ENCODE measurements around the gene MAGI2. TPM values are rescaled to one million over a fixed set of nuclear protein-coding genes. Genes with fewer than 3 reads are reported as not detected.
"Not testable (repeated sequence)": the region's sequence is repeated elsewhere in the genome, so short reads cannot be mapped to it uniquely, and the experiment has no call there.

MAGI2 gene
- total RNA-seq, 4 donors from 2014 or later = 0.90 to 2.4 (median 0.99) TPM

DNA sequence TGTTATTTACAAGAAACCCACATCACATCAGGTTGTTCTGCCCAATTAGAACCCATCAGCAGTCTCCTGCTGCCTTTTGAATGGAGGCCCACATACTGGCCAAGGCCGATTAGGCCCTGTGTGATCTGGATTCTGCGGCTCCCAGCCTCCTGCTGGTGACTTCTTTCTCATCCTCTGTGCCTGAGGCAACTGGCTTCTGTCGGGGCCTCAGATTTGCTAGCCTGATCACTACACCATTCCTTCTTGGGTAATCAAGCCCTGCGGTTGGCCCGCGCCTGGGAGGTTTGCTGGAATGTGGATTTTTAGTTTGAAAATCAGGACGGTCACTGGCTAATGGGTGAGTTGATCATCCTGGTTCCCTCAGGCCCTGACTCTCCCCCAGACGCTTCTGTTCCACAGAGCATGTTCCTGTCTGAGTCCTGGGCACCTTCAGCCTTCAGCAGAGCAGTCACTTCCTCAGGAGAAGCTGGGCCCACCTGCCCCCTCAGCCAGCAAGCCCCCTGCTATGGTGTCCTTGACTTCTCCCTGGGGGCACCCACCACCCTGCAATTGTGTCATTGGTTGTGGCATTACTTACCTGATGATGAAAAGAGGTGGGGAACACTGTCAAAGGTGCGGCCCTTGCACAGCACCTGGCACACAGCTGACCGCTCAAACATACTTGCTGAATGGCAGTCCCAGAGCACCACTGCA is 1447.3 kb downstream of the MAGI2 start:
- H3K4me3 ChIP-seq = no peak overlapping the region
- H3K36me3 ChIP-seq = no peaks in the 10 kb centered on the region
- no peaks in the 10 kb centered on the region for H3K4me1 ChIP-seq
- no peak overlapping the region for H3K27ac ChIP-seq
- in situ Hi-C loops (cut with MboI; ENCODE audit: low sequenced_read_pairs in 4 of 4) (no loop called here), intact Hi-C loops (cut with DNase I; ENCODE audit: low total_unique reads) (no loop called here)
- H3K27me3 ChIP-seq = no peaks in the 10 kb centered on the region
- ATAC-seq (no peak), DNase-seq (no peak)
- no peaks in the 10 kb centered on the region for H3K9me3 ChIP-seq
- TF ChIP-seq POLR2A (IDR thresholded peaks at IDR 0.05) = no peak
- TF ChIP-seq, protein P1, sequence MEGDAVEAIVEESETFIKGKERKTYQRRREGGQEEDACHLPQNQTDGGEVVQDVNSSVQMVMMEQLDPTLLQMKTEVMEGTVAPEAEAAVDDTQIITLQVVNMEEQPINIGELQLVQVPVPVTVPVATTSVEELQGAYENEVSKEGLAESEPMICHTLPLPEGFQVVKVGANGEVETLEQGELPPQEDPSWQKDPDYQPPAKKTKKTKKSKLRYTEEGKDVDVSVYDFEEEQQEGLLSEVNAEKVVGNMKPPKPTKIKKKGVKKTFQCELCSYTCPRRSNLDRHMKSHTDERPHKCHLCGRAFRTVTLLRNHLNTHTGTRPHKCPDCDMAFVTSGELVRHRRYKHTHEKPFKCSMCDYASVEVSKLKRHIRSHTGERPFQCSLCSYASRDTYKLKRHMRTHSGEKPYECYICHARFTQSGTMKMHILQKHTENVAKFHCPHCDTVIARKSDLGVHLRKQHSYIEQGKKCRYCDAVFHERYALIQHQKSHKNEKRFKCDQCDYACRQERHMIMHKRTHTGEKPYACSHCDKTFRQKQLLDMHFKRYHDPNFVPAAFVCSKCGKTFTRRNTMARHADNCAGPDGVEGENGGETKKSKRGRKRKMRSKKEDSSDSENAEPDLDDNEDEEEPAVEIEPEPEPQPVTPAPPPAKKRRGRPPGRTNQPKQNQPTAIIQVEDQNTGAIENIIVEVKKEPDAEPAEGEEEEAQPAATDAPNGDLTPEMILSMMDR (IDR thresholded peaks at IDR 0.05 in 4 of 5, conservative IDR thresholded peaks at IDR 0.05 in 1 of 5) = no peak

DNA sequence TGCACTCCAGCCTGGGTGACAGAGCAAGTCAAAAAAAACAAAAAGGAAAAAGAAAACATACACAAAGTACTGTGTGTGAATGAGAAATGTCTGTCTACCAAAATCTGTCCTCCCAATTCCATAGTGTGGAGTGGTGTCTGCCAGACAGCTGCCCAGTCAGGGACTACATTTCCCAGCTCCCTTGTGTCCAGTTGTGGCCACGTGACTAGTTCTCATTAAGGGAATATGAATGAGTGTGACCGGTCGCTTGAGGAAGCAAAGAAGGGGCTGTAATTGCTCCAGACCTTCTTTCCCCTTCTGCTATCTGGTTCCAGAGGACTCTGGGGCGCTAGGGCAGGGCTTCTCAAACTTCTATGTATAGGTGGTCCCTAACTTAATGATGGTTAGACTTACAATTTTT is 1450.8 kb downstream of the MAGI2 start:
- ATAC-seq (no peak), DNase-seq (no peak)
- Histone ChIP-seq H3K4me3 (no peak overlapping the region), H3K27me3 (no peaks in the 10 kb centered on the region), H3K9me3 (no peaks in the 10 kb centered on the region), H3K36me3 (no peaks in the 10 kb centered on the region), H3K4me1 (no peaks in the 10 kb centered on the region), H3K27ac (no peak overlapping the region)
- TF ChIP-seq, protein P1 (IDR thresholded peaks at IDR 0.05 in 4 of 5, conservative IDR thresholded peaks at IDR 0.05 in 1 of 5) = no peak
- no peak for TF ChIP-seq POLR2A (IDR thresholded peaks at IDR 0.05)
- intact Hi-C loops (cut with DNase I; ENCODE audit: low total_unique reads) (no loop called here), in situ Hi-C loops (cut with MboI; ENCODE audit: low sequenced_read_pairs in 4 of 4) (no loop called here)

DNA sequence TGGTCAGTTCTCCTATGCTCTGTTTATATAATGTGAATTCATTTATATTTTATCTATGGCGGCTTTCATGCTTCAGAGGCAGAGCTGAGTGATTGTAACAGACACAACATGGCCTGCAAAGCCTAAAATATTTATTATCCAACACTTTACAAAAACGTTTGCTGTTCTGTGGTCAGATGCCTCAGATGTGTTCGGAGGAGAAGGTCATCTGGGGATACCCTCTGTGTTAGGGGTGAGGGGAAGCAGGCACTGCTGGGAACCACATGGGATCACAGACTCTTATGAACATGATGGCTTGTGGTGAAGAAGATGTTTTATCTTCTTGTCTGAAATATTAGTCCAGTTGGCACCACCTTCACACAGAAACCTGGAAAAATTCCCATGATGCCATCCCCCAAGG is 1451.4 kb downstream of the MAGI2 start:
- H3K4me1 ChIP-seq = no peaks in the 10 kb centered on the region
- TF ChIP-seq POLR2A (IDR thresholded peaks at IDR 0.05) = no peak
- TF ChIP-seq, protein P1 (IDR thresholded peaks at IDR 0.05 in 4 of 5, conservative IDR thresholded peaks at IDR 0.05 in 1 of 5) = no peak
- ATAC-seq = no peak
- H3K9me3 ChIP-seq = no peaks in the 10 kb centered on the region
- no peaks in the 10 kb centered on the region for H3K36me3 ChIP-seq
- no peaks in the 10 kb centered on the region for H3K27me3 ChIP-seq
- intact Hi-C loops (cut with DNase I; ENCODE audit: low total_unique reads) (no loop called here), in situ Hi-C loops (cut with MboI; ENCODE audit: low sequenced_read_pairs in 4 of 4) (no loop called here)
- no peak overlapping the region for H3K4me3 ChIP-seq
- DNase-seq = no peak
- H3K27ac ChIP-seq = no peak overlapping the region

DNA sequence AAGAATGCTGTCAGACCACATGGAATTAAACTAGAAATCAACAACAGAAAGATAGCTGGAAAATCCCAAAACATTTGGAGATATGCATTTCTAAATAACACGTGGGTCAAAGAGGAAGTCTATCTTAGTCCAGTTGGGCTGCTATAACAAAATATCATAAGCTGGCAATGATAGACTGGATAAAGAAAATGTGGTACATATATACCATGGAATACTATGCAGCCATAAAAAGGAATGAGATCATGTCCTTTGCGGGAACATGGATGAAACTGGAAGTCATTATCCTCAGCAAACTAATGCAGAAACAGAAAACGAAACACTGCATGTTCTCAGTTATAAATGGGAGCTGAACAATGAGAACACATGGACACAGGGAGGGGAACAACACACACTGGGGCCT is 1454.3 kb downstream of the MAGI2 start:
- H3K4me3 ChIP-seq; H3K4me1 ChIP-seq; H3K27ac ChIP-seq; H3K36me3 ChIP-seq; in situ Hi-C loops (cut with MboI; ENCODE audit: low sequenced_read_pairs in 4 of 4); ATAC-seq; H3K9me3 ChIP-seq; H3K27me3 ChIP-seq; DNase-seq; intact Hi-C loops (cut with DNase I; ENCODE audit: low total_unique reads): not testable (repeated sequence)

DNA sequence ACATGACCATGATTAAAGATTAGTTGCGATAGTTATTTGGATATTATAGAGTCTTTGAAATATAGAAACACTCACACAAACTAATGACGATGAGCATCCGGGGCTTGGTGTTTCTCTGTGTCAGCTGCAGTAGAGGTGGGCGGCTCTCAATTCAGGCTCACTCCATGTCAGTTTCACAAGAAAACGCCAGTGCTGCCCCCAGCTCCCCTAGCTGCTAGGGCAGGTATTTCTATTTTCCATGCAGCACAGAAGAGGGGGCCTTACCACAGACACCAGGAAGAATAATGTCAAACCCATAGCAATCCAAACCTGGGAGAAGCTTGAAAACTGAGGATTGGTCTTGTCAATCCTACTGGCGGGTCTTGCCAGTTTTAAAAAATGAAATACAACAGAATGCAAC is 1457.8 kb downstream of the MAGI2 start:
- Histone ChIP-seq H3K27me3 (no peaks in the 10 kb centered on the region), H3K9me3 (no peaks in the 10 kb centered on the region), H3K4me1 (no peaks in the 10 kb centered on the region), H3K4me3 (no peak overlapping the region), H3K27ac (no peak overlapping the region), H3K36me3 (no peaks in the 10 kb centered on the region)
- no peak for TF ChIP-seq POLR2A (IDR thresholded peaks at IDR 0.05)
- TF ChIP-seq, protein P1 (IDR thresholded peaks at IDR 0.05 in 4 of 5, conservative IDR thresholded peaks at IDR 0.05 in 1 of 5) = no peak
- DNase-seq (no peak), ATAC-seq (no peak)
- in situ Hi-C loops (cut with MboI; ENCODE audit: low sequenced_read_pairs in 4 of 4) (no loop called here), intact Hi-C loops (cut with DNase I; ENCODE audit: low total_unique reads) (no loop called here)
